Vagina (tissue), 2 donors: ENCODE results near the gene PSEN1. TPM values are rescaled to one million over a fixed set of nuclear protein-coding genes. Genes with fewer than 3 reads are reported as not detected.

ENCODE experiments used
- DNase-seq, 2 donors: peaks; one replicate each; pipeline ENCODE4 v3.0.0-alpha.2; 2017; ENCODE audit errors: extremely low spot score in 2 of 2
- H3K27ac ChIP-seq: fragments of 200-600 bp; sonication (generic); one replicate; pipeline ENCODE4 v1.5.1; 2019
- H3K27me3 ChIP-seq: fragments of 200-600 bp; sonication (generic); one replicate; pipeline ENCODE4 v1.5.1; 2019
- H3K36me3 ChIP-seq, 2 donors: fragments of 200-600 bp; sonication (generic); one replicate each; pipeline ENCODE4 v1.5.1; 2017 to 2019
- H3K4me1 ChIP-seq: fragments of 200-600 bp; sonication (generic); one replicate; pipeline ENCODE4 v1.5.1; 2019
- H3K4me3 ChIP-seq, 2 donors: fragments of 200-600 bp; sonication (generic); 1 replicate in 1 of 2; 2 replicates in 1 of 2; pipeline ENCODE4 v1.5.1; 2016 to 2019
- H3K9me3 ChIP-seq: fragments of 200-600 bp; sonication (generic); one replicate; pipeline ENCODE4 v1.5.1; 2019
- CTCF ChIP-seq, 3 experiments: fragments of 450-650 bp in 2 of 3; fragments of 200-600 bp in 1 of 3; sonication (generic) in 1 of 3; IDR thresholded peaks; one replicate each; pipeline ENCODE4 v1.5.1; 2017 to 2019; ENCODE audit warnings: antibody characterized with exemption in 3 of 3, mild to moderate bottlenecking in 2 of 3, moderate library complexity in 2 of 3
- POLR2A ChIP-seq, 2 donors: fragments of 450-650 bp; IDR thresholded peaks; one replicate each; pipeline ENCODE4 v1.6.1; 2017; ENCODE audit warnings: antibody characterized with exemption in 2 of 2, mild to moderate bottlenecking in 2 of 2, moderate library complexity in 2 of 2
- POLR2AphosphoS5 ChIP-seq, 2 donors: sonication (generic); formaldehyde crosslinking; IDR thresholded peaks; one replicate each; pipeline ENCODE4 v1.9.0; 2017; ENCODE audit warnings: antibody characterized with exemption in 2 of 2, mild to moderate bottlenecking in 2 of 2, low read depth in 1 of 2; ENCODE audit not compliant: insufficient read depth in 1 of 2
- intact Hi-C: fragments of 100-400 bp; cut with DNase I; formaldehyde crosslinking; loops from one replicate; pipeline ENCODE4 v1.15.1; 2023
- total RNA-seq: library from RNA; depleted of rRNA; stranded (reverse); fragments of >200 nt; gene quantifications from one replicate; pipeline ENCODE4 v1.2.3, GENCODE V29; 2016

The PSEN1 gene
- total RNA-seq, 1 donor from 2014 or later: 47.1 TPM

- no peaks in the 10 kb centered on the region for H3K27me3 ChIP-seq
- no peaks in the 10 kb centered on the region for H3K9me3 ChIP-seq
- intact Hi-C loops: no loop called here
- TF ChIP-seq CTCF (IDR thresholded peaks at IDR 0.05): no peak
- TF ChIP-seq POLR2AphosphoS5 (IDR thresholded peaks at IDR 0.05; ENCODE audit: insufficient read depth in 1 of 2, low read depth in 1 of 2): no peak
- no peak for DNase-seq
- H3K36me3 ChIP-seq: peaks cover 0 to 83% of the 10 kb centered on the region in 2 donors
- H3K4me1 ChIP-seq: no peaks in the 10 kb centered on the region
- no peak overlapping the region for H3K27ac ChIP-seq
- H3K4me3 ChIP-seq: no peak overlapping the region
Measured at GRCh38 chr14:73102806-73103497, 33.4 kb upstream of the PSEN1 start.

GRCh38 chr14:73105050-73105449, 31.3 kb upstream of the PSEN1 start:
- Histone ChIP-seq H3K4me3 (no peak overlapping the region), H3K27me3 (no peaks in the 10 kb centered on the region), H3K27ac (no peak overlapping the region), H3K9me3 (no peaks in the 10 kb centered on the region), H3K36me3 (peaks cover 5 to 85% of the 10 kb centered on the region in 2 donors), H3K4me1 (no peaks in the 10 kb centered on the region)
- no peak for DNase-seq
- intact Hi-C loops: no loop called here
- no peak for TF ChIP-seq CTCF (IDR thresholded peaks at IDR 0.05)
- no peak for TF ChIP-seq POLR2A (IDR thresholded peaks at IDR 0.05)
- no peak for TF ChIP-seq POLR2AphosphoS5 (IDR thresholded peaks at IDR 0.05; ENCODE audit: insufficient read depth in 1 of 2, low read depth in 1 of 2)

- peaks cover 5 to 85% of the 10 kb centered on the region in 2 donors for H3K36me3 ChIP-seq
- H3K4me1 ChIP-seq: no peaks in the 10 kb centered on the region
- no peaks in the 10 kb centered on the region for H3K9me3 ChIP-seq
- no peak overlapping the region for H3K27ac ChIP-seq
- no peak for DNase-seq
- no peaks in the 10 kb centered on the region for H3K27me3 ChIP-seq
- intact Hi-C loops: no loop called here
- no peak for TF ChIP-seq POLR2AphosphoS5 (IDR thresholded peaks at IDR 0.05; ENCODE audit: insufficient read depth in 1 of 2, low read depth in 1 of 2)
- no peak for TF ChIP-seq POLR2A (IDR thresholded peaks at IDR 0.05)
- TF ChIP-seq CTCF (IDR thresholded peaks at IDR 0.05): no peak
- H3K4me3 ChIP-seq: no peak overlapping the region
Measured at GRCh38 chr14:73105727-73106126, 30.6 kb upstream of the PSEN1 start.

GRCh38 chr14:73116079-73116665, 20.1 kb upstream of the PSEN1 start:
- H3K9me3 ChIP-seq: no peaks in the 10 kb centered on the region
- H3K27me3 ChIP-seq: no peaks in the 10 kb centered on the region
- intact Hi-C loops: no loop called here
- H3K36me3 ChIP-seq: peaks cover 8 to 67% of the 10 kb centered on the region in 2 donors
- DNase-seq: no peak
- H3K4me1 ChIP-seq: no peaks in the 10 kb centered on the region
- no peak overlapping the region for H3K27ac ChIP-seq
- TF ChIP-seq CTCF (IDR thresholded peaks at IDR 0.05) (no peak), POLR2AphosphoS5 (IDR thresholded peaks at IDR 0.05; ENCODE audit: insufficient read depth in 1 of 2, low read depth in 1 of 2) (no peak), POLR2A (IDR thresholded peaks at IDR 0.05) (no peak)
- no peak overlapping the region for H3K4me3 ChIP-seq
